Mesenteric fat pad (tissue), 1 donor: ENCODE data around the gene TIMM50. TPM values are rescaled to one million over a fixed set of nuclear protein-coding genes. Genes with fewer than 3 reads are reported as not detected.
A peak's percentile ranks its signal among the peaks of the same experiment; 100 is the strongest.
"Not testable (repeated sequence)": the region's sequence is repeated elsewhere in the genome, so short reads cannot be mapped to it uniquely, and the experiment has no call there.

ENCODE experiments used
- DNase-seq: peaks from one replicate; pipeline ENCODE4 v3.0.0-alpha.2; 2020; ENCODE audit warnings: low spot score
- long read RNA-seq: library from polyadenylated mRNA; unstranded; transcript quantifications from one replicate; pipeline ENCODE4 v2.0.0, GENCODE V29; 2020
- total RNA-seq: library from RNA; stranded (reverse); fragmentation: NEBNext Ultra II Directional; extraction: Animal tissue kit (Norgen Biotek cat#: 25700); gene quantifications from one replicate; pipeline ENCODE4 v1.2.1, GENCODE V29; 2021
- donor health status: DM: yes; HTN: yes; CAD: no.

The TIMM50 gene
- total RNA-seq: 58.4 TPM
- long read RNA-seq, transcript TIMM50-201 (11 exons, 1,612 nt): major isoform, 186 of 206 reads
- long read RNA-seq, partial matches to known transcripts: 1 of 206 reads
- long read RNA-seq, other reads (novel, unspliced or antisense): 18 of 206 reads

GRCh38 chr19:39480337-39481228, at the start of gene TIMM50:
TSS of gene TIMM50 (plus strand) at chr19:39480838. CDS start at chr19:39480854, 16 bp downstream.
- peak; percentile 99 for DNase-seq

- DNase-seq: no peak
Measured at GRCh38 chr19:39432677-39433025, 48.0 kb upstream of the TIMM50 start.

GRCh38 chr19:39433480-39434079, 47.1 kb upstream of the TIMM50 start:
- DNase-seq: no peak

- DNase-seq: no peak
Measured at GRCh38 chr19:39434123-39435076, 46.2 kb upstream of the TIMM50 start.

GRCh38 chr19:39435499-39436349, 44.9 kb upstream of the TIMM50 start, which contains the start of gene RPS16:
TSS of gene RPS16 (minus strand) at chr19:39435949. CDS start at chr19:39435895, 54 bp downstream.
- peak; percentile 100 for DNase-seq

- no peak for DNase-seq
Measured at GRCh38 chr19:39436350-39436716, 44.3 kb upstream of the TIMM50 start.

- DNase-seq: no peak
Measured at GRCh38 chr19:39438270-39438934, 42.2 kb upstream of the TIMM50 start.

- DNase-seq: no peak
Measured at GRCh38 chr19:39444598-39445195, 35.9 kb upstream of the TIMM50 start.

GRCh38 chr19:39445196-39446111, 35.2 kb upstream of the TIMM50 start, which contains the start of gene SUPT5H:
TSS of gene SUPT5H (plus strand) at chr19:39445582. CDS start at chr19:39445891, 309 bp downstream.
- peak; percentile 99 for DNase-seq

- no peak for DNase-seq
Measured at GRCh38 chr19:39446365-39447084, 34.1 kb upstream of the TIMM50 start.

- DNase-seq: no peak
Measured at GRCh38 chr19:39448271-39448670, 32.4 kb upstream of the TIMM50 start.

- no peak for DNase-seq
Measured at GRCh38 chr19:39449116-39449797, 31.4 kb upstream of the TIMM50 start.

GRCh38 chr19:39451257-39451656, 29.4 kb upstream of the TIMM50 start:
- not testable (repeated sequence) for DNase-seq

- DNase-seq: no peak
Measured at GRCh38 chr19:39463403-39463802, 17.2 kb upstream of the TIMM50 start.

GRCh38 chr19:39465956-39466747, 14.5 kb upstream of the TIMM50 start:
- no peak for DNase-seq

GRCh38 chr19:39467941-39468340, 12.7 kb upstream of the TIMM50 start:
- no peak for DNase-seq
